GOT3 (cell line): ENCODE results near the gene ALPK3.
"Not testable (repeated sequence)": the region's sequence is repeated elsewhere in the genome, so short reads cannot be mapped to it uniquely, and the experiment has no call there.

Experiments used
- DNase-seq: peaks from one replicate; lab custom pipeline; 2025; ENCODE audit warnings: mixed read lengths; lab: John Stamatoyannopoulos, UW

ALPK3 gene

DNA sequence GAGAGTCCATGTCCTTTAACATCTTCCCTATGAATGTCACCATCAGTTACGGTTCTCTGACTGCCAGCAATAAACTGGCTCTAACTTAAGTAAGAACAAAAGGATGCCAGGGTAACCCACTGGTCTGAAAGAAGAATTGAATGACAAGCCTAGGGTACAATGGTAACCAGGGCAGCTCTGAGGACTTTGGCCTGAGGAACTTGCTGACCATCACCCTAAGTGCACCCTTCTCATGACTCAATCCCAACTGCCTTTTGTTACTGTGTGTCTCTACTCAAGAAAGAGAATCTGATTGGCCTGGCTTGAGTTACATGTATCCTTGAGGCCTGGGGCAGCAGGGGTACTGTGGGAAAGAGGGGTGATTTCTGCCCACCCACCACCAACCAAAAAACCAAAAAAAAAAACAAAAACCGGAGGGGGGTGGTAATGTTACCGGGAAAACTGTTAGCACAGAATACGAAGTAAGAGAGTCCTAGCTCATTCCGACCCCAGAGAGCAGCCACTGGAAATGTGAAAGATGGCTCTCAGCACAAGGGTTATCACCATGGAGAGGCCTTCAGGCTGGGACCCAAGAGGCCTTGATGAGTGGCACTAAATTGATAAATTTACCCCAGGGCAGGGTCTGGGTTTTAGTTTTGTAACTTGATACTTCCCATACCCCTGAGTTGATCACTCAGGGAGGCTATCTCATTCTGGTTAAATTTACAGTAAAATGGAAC, 58.0 kb downstream of the ALPK3 start:
- DNase-seq = no peak

DNA sequence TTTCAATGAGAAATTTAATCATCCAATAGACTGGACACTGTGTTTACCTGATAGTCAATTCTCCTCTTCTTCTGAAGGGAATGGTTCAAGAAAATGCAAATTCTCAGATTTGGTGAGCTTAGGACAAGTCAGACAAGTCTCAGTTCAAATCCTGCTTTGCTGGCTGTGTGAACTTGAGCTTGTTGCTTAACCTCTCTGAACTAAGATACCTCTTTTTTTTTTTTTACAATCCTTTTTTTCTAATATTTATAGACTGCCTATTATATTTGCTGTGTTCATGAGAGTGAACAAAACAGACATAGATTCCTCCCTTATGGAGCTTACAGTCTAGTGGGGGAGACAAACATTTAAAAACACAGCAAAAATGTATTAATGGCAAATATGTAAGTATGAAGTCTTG, 59.1 kb downstream of the ALPK3 start:
- DNase-seq = no peak

DNA sequence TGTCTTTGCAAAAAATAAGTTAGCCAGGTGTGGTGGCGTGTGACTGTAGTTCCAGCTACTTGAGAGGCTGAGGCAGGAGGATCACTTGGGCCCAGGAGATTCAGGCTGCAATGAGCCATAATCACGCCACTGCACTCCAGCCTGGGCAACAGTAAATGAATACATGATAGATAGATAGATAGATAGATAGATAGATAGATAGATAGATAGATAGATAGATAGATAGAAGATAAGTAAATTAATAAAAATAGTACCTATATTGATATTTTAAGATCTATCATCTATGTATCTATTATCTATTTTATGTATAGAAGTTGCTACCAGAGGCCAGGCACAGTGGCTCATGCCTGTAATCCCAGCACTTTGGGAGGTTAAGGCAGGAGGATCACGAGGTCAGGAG, 60.5 kb downstream of the ALPK3 start:
- not testable (repeated sequence) for DNase-seq

DNA sequence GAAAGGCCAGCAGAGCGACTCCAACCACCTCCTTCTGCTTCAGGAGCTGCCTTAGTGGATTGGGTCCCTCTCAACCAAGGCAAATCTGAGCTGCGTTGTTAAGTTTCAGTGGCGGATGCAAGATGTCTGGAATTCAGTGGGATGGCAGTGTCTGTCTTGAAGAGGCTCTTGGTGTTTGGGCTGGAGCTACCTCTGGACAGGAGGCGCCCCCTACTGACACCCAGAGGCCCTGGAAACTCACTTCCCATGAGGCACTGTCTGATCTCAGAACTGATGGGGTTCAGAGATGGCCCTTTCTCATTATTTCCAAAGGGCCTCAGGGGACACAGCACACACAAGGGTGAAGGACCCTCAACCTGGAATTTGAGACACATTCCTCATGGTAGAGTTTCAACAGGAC, 61.3 kb downstream of the ALPK3 start:
- no peak for DNase-seq

DNA sequence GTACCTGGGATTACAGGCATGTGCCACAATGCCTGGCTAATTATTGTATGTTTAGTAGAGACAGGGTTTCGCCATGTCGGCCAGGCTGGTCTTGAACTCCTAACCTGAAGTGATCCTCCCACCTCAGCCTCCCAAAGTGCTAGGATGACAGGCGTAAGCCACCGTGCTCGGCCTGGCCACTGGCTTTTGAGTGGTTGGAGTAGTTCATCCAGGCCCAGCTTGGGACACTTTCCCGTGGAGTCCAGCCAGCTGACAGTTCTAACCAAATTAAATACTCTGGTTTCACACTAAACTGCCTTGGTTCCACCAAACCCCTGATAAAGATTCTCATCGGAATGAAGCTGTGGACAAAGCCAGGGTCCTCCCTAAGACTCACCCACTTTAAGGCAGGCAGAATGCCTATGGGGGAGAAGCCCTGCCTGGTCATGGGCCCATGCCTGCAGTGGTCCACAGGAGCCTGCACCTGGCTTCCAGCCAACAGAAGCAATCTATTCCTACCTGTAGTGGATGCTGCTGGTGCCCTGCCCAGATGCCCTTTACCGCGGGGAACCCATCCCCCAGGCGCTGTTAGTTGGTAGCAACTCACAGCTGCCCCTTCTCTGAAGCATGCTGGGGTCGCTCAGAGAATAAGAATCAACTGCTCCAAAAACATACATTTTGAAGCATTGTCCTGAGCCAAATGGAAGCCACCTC, 62.1 kb downstream of the ALPK3 start:
- no peak for DNase-seq

DNA sequence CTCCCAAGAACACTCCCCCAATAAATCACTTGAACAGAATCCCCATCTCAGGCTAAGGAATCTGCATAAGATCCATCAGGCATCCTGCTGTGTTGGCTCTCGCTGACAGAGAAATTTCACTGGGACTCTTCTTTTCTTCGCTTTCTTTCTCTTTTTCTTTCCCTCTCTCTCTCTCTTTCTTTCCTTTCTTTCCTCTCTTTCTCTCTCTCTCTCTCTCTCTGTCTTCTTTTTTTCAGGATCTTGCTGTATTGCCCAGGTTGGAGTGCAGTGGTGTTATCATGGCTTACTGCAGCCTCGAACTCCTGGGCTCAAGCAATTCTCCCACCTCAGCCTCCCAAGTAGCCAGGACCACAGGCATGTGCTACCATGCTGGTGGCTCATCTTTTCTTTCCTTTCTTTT, 62.9 kb downstream of the ALPK3 start:
- no peak for DNase-seq

- no peak for DNase-seq
These were observed 63.8 kb downstream of the ALPK3 start for GRCh38 chr15:84880822-84881519.

DNA sequence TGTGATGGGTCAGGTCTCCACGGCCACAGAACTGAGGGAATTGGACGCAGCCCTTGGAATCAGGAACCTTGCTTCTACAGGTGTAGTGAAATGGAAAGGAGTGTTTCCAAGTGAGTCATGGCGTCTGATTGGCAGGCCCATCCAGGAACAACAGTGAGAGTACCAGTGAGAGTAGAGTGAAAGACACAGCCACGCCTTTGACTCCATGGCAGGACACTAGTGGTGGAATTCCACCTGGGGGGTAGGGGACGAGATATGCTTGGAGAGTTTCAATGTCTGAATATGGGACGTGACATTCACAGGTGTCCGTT, 64.3 kb downstream of the ALPK3 start:
- DNase-seq = no peak

GRCh38 chr15:84883466-84883865, 66.3 kb downstream of the ALPK3 start:
- DNase-seq = no peak

DNA sequence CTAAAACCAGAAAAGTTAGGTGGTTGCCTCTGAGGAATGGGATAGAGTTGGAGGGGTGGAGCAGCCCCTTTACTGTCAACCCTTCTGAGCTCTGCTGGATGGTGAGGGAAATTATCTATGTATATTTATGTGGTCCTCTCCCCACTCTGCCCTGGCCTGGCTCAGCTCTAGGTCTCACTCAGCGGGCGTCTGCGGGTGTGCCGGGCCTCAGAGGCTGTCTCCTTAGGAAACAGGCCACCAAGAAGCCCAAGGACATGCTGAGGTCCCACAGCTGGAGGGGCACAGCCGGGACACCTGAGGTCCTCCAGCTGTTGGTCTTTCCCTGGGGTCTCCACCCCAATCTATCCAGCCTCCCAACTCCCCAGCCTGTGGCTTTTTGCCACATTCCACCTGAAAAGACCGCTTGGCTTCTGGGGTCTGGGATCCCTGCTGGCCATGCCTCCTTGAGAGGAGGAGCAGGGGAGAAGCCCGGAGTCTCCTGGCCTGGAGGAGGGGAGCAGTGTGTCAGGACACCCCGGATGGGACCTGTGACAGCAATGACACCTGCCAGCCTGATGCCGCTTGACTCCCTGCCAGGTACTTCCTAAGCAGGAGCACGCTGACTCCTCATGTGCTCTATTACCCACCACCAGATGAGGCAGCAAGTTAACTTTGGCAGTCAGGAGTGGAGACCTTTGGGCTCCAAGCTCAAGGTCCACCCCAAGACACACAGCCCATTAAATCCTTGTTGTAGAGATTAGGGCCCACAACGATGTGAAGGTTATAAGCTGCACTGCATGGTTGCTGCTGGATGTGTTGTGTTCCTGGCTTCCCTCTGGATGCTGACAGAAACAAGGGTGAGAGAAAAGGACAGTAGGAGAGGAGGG, 67.0 kb downstream of the ALPK3 start, which contains the start of gene SLC28A1:
Gene SLC28A1 (plus strand): TSS at position 747 of the 866 bp plus-strand sequence. CDS start 3,099 bp downstream, outside the sequence.
- DNase-seq = no peak

- no peak for DNase-seq
These were observed 68.6 kb downstream of the ALPK3 start for GRCh38 chr15:84885801-84886200.

GRCh38 chr15:84886211-84886983, 69.2 kb downstream of the ALPK3 start:
- no peak for DNase-seq

DNA sequence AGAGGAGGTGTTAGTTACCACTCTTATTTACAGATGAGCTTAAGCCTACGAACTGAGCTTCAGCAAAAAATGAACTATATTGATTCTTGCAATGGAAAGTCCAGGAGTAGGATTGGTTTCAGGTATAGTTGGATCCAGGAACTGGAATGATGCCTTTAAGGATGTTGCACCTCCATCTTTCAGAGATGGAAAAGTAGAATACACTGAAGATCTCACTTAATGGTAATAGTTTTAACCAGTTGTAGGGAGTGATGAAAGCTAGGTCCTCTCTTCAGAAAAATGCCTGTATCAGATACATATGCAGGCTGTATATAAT, 69.8 kb downstream of the ALPK3 start:
- no peak for DNase-seq

GRCh38 chr15:84887938-84888337, 70.8 kb downstream of the ALPK3 start:
- no peak for DNase-seq

DNA sequence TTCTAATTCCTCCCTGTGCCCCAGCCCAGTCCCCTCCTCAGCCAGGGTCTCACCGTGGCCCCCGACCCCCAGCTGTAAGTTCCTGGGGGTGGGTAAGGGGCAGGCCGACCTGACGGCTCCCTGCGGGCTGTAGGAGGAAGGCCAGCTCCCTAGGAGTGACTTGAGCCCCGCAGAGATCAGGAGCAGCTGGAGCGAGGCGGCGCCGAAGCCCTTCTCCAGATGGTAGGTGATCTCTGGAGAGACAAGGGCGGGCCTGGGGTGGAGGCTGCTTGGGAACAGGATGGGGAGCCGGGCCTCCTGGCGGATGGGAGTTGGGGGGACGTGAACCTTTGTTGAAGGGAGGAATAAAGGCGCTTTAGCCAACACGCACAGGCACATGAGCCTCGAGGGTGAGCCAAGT, 71.5 kb downstream of the ALPK3 start:
- DNase-seq = no peak

DNA sequence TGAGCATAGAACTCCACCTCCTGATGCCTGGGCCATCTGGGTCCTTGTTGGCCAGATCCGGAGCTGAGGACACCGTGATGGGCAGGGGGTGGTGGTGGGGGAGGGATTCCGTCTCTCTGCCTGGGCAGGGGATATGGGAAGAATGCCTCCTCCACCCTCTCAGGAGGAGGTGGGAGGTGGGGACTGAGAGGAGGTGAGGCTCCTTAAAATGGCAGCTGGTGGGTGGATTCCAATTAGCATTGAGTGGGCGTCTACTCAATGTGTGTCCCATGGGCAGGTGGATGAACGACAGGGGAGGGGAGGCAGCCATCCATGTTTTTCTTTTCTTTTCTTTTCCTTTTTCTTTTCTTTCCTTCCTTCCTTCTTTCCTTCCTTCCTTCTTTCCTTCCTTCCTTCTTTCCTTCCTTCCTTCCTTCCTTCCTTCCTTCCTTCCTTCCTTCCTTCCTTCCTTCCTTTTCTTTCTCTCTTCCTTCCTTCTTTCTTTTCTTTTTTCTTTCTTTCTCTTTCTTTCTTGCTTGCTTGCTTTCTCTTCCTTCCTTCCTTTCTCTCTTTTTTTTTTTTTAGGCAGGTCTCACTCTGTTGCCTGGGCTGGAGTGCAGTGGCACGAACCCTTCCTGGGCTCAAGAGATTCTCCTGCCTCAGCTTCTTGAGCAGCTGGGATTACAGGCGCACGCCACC, 72.3 kb downstream of the ALPK3 start:
- DNase-seq = no peak

DNA sequence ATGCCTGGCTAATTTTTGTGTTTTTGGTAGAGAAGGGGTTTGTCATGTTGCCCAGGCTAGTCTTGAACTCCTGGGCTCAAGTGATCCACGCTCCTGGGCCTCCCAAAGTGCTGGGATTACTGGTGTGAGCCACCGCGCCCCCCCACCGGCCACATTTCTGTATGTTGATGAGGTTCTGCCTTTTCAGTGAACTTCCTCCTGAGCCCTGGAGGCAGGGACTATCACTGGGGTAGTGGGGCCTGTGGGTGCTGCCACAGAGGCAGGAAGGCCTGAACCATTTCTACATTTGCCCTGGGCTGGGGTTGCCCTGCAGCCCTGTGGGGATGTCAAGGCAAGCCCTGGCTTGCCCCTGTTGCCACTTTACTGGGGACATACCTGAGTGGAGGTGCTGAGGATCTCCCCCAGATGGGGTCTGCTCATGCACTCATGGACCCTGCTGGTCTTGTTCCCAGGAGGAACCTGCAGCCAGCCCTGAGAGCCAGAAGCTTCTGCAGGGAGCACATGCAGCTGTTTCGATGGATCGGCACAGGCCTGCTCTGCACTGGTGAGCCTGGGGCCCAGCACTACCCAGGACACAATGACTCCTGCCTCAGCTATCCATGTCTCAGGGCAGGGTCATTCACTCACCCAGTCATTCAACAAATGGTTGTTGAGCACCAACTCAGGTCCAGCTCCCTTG, 73.0 kb downstream of the ALPK3 start:
- DNase-seq = no peak

DNA sequence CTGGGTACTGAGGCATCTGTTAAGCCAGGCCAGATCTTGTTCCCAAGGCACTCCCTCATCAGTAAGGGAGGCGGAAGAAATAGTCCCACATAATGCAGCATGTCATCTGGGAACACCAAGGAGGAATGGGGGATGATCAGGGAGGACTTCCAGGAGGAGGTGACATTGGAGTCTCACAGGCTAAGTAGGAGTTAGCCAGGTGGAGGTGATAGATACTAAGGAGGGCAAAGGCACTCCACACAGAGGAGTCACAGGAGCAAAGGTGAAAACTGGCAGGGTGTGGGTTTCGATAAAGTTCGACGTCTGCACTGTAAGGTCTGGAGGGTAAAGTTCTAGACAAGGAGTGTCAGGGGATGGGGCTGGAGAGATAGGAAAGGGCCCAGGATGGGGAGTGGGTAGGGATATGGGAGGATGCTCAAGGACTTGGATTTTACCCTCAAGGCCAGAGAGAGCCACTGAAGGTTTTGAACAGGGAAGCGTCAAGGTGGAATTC, 73.6 kb downstream of the ALPK3 start:
- DNase-seq = no peak

DNA sequence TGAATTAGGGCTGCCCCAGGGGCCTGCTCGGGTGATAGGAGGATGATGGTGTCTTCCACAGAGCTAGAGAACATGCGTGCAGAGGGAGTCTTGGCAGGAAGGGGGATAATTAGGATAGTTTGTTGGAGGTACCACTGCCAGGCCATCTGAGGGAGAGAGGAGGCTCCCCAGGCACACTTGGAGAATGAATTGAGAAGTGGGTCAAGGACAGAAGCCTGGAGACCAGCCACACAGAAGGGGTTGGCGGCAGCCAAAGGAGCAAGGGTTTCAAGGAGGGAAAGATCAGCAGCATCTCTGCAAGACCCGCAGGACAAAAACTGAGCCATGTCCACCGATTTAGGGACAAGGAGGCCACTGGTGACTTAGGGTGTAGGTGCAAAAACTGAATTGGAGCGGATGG, 74.2 kb downstream of the ALPK3 start:
- no peak for DNase-seq

- no peak for DNase-seq
These were observed 75.7 kb downstream of the ALPK3 start for GRCh38 chr15:84892786-84893307.
